Upper lobe of left lung (tissue), 6 donors: ENCODE data around the gene ACACA. TPM values are rescaled to one million over a fixed set of nuclear protein-coding genes. Genes with fewer than 3 reads are reported as not detected.
"Not testable (repeated sequence)": the region's sequence is repeated elsewhere in the genome, so short reads cannot be mapped to it uniquely, and the experiment has no call there.

Source experiments
- ATAC-seq, 2 donors: fragments of 200-7000 bp; cut with Tn5 transposase; one replicate each; pipeline ENCODE4 v1.9.1; 2022; ENCODE audit warnings: mild to moderate bottlenecking in 2 of 2, moderate library complexity in 2 of 2; ENCODE audit not compliant: low FRiP score in 2 of 2
- DNase-seq, 2 donors: peaks; one replicate each; pipeline ENCODE4 v3.0.0-alpha.2; 2019 to 2020
- H3K27ac ChIP-seq, 4 donors: fragments of 200-600 bp; sonication (generic); one replicate each; pipeline ENCODE4 v1.5.1; 2016 to 2019
- H3K27me3 ChIP-seq, 4 donors: fragments of 200-600 bp; sonication (generic); one replicate each; pipeline ENCODE4 v1.5.1; 2017 to 2019
- H3K36me3 ChIP-seq, 4 donors: fragments of 200-600 bp; sonication (generic); one replicate each; pipeline ENCODE4 v1.5.1; 2016 to 2019
- H3K4me1 ChIP-seq, 4 donors: fragments of 200-600 bp; sonication (generic); one replicate each; pipeline ENCODE4 v1.5.1; 2018 to 2019
- H3K4me3 ChIP-seq, 4 donors: fragments of 200-600 bp; sonication (generic); one replicate each; pipeline ENCODE4 v1.5.1; 2017 to 2019; ENCODE audit warnings: mild to moderate bottlenecking in 2 of 4, moderate library complexity in 1 of 4
- H3K9me3 ChIP-seq, 4 donors: fragments of 200-600 bp; sonication (generic); one replicate each; pipeline ENCODE4 v1.5.1; 2018 to 2019
- CTCF ChIP-seq, 6 experiments: fragments of 450-650 bp in 4 of 6; fragments of 200-600 bp in 2 of 6; sonication (generic) in 2 of 6; IDR thresholded peaks; one replicate each; pipeline ENCODE4 v1.5.1; 2016 to 2019; ENCODE audit warnings: antibody characterized with exemption in 6 of 6
- EP300 ChIP-seq, 4 donors: sonication (generic); formaldehyde crosslinking; IDR thresholded peaks; one replicate each; pipeline ENCODE4 v1.5.1; 2017; ENCODE audit warnings: antibody characterized with exemption in 4 of 4, control low read depth in 2 of 4
- POLR2A ChIP-seq, 4 donors: fragments of 450-650 bp; IDR thresholded peaks; one replicate each; pipeline ENCODE4 v1.5.1; 2016 to 2017; ENCODE audit warnings: antibody characterized with exemption in 4 of 4, mild to moderate bottlenecking in 2 of 4
- POLR2AphosphoS5 ChIP-seq, 2 donors: sonication (generic); formaldehyde crosslinking; IDR thresholded peaks; one replicate each; pipeline ENCODE4 v1.5.1; 2017; ENCODE audit warnings: antibody characterized with exemption in 2 of 2
- WGBS, 2 donors: methylation state at CpG; one replicate each; pipeline ENCODE4 v1.1.5; 2017 to 2018; 5-methylcytosine and 5-hydroxymethylcytosine counted together
- total RNA-seq, 6 donors: library from RNA; depleted of rRNA in 4 of 6; stranded (reverse); fragments of >200 nt in 4 of 6; gene quantifications; one replicate each; pipeline versions ENCODE4 v1.1.0 to v1.2.1, GENCODE V29; 2016 to 2021
- donor health status: DM: no; HTN: no; CAD: no; lungs with moderate emphysema.
- donor health status: DM: no; HTN: yes; CAD: no; lungs with severe emphysema.

The ACACA gene
- total RNA-seq, 6 donors from 2014 or later, result 55.7 to 129 (median 91.9) TPM

GRCh38 chr17:37079735-37080134, 326.9 kb downstream of the ACACA start:
- TF ChIP-seq EP300 (IDR thresholded peaks at IDR 0.05) (no peak), CTCF (IDR thresholded peaks at IDR 0.05) (no peak), POLR2A (IDR thresholded peaks at IDR 0.05) (no peak), POLR2AphosphoS5 (IDR thresholded peaks at IDR 0.05) (no peak)
- WGBS, 2 donors, result 93 to 100% methylated on average over 1 of the region's 1 CpG
- no peaks in the 10 kb centered on the region for H3K9me3 ChIP-seq
- DNase-seq, result no peak
- H3K36me3 ChIP-seq, result peaks cover 0 to under 1% (median 0%) of the 10 kb centered on the region in 4 donors
- no peak for ATAC-seq
- no peak overlapping the region for H3K27ac ChIP-seq
- no peaks in the 10 kb centered on the region for H3K27me3 ChIP-seq
- no peak overlapping the region for H3K4me3 ChIP-seq
- no peaks in the 10 kb centered on the region for H3K4me1 ChIP-seq

- DNase-seq (no peak), ATAC-seq (no peak)
- Histone ChIP-seq H3K4me3 (no peak overlapping the region), H3K4me1 (no peaks in the 10 kb centered on the region), H3K9me3 (no peaks in the 10 kb centered on the region), H3K36me3 (no peaks in the 10 kb centered on the region), H3K27me3 (no peaks in the 10 kb centered on the region), H3K27ac (no peak overlapping the region)
- 91 to 92% methylated on average over 2 of the region's 2 CpGs for WGBS, 2 donors
- TF ChIP-seq POLR2AphosphoS5 (IDR thresholded peaks at IDR 0.05) (no peak), POLR2A (IDR thresholded peaks at IDR 0.05) (no peak), CTCF (IDR thresholded peaks at IDR 0.05) (no peak), EP300 (IDR thresholded peaks at IDR 0.05) (no peak)
Observed at GRCh38 chr17:37079065-37079708, 327.4 kb downstream of the ACACA start.

- H3K36me3 ChIP-seq, H3K4me1 ChIP-seq, H3K9me3 ChIP-seq, H3K4me3 ChIP-seq, ATAC-seq, H3K27ac ChIP-seq, H3K27me3 ChIP-seq, DNase-seq: not testable (repeated sequence)
- WGBS, 2 donors, result 75 to 78% methylated on average over 3 of the region's 3 CpGs
Observed at GRCh38 chr17:37073464-37073863, 333.2 kb downstream of the ACACA start.

- WGBS, 2 donors, result 79 to 90% methylated on average over 3 of the region's 3 CpGs
- TF ChIP-seq CTCF (IDR thresholded peaks at IDR 0.05) (no peak), POLR2A (IDR thresholded peaks at IDR 0.05) (no peak), POLR2AphosphoS5 (IDR thresholded peaks at IDR 0.05) (no peak), EP300 (IDR thresholded peaks at IDR 0.05) (no peak)
- Histone ChIP-seq H3K27ac (no peak overlapping the region), H3K9me3 (no peaks in the 10 kb centered on the region), H3K27me3 (no peaks in the 10 kb centered on the region), H3K36me3 (no peaks in the 10 kb centered on the region), H3K4me1 (peaks cover 0 to 5% (median 0%) of the 10 kb centered on the region in 4 donors), H3K4me3 (no peak overlapping the region)
- DNase-seq (no peak), ATAC-seq (no peak)
Observed at GRCh38 chr17:37069087-37069486, 337.5 kb downstream of the ACACA start.

GRCh38 chr17:37068266-37068665, 338.4 kb downstream of the ACACA start:
- Histone ChIP-seq H3K9me3 (no peaks in the 10 kb centered on the region), H3K4me1 (peaks cover 0 to 5% (median 0%) of the 10 kb centered on the region in 4 donors), H3K27me3 (no peaks in the 10 kb centered on the region), H3K27ac (no peak overlapping the region), H3K36me3 (no peaks in the 10 kb centered on the region), H3K4me3 (no peak overlapping the region)
- DNase-seq, result peak in 1 of 2 donors; percentile 9
- TF ChIP-seq EP300 (IDR thresholded peaks at IDR 0.05) (no peak), CTCF (IDR thresholded peaks at IDR 0.05) (no peak), POLR2AphosphoS5 (IDR thresholded peaks at IDR 0.05) (peak in 1 of 2 donors; percentile 20)
- WGBS, 2 donors, result 63 to 78% methylated on average over 10 of the region's 10 CpGs
- no peak for ATAC-seq
